K562 (cell line): Measurements from ENCODE around the gene NOLC1. TPM values are rescaled to one million over a fixed set of nuclear protein-coding genes. Genes with fewer than 3 reads are reported as not detected.

ENCODE experiments used
- ATAC-seq: fragments of 200-7000 bp; cut with Tn5 transposase; 3 replicates; pipeline ENCODE4 v1.9.1; 2020; ENCODE audit warnings: moderate library complexity
- BruUV-seq: library from RNA; stranded (reverse); fragments of 400-500 nt; replicated peaks from 2 replicates; lab custom pipeline; 2021; lab: Mats Ljungman, UMichigan
- CTCF ChIA-PET: fragments of 300-600 bp; formaldehyde crosslinking; extraction: SDS; loops from one replicate; lab custom pipeline; 2021; ENCODE audit warnings: low intra/inter-chr PET ratio; lab: Yijun Ruan, JAX
- POLR2A ChIA-PET: fragments of 300-600, 350-650 bp; sonication (Branson Sonifier 250); formaldehyde crosslinking; extraction: SDS; loops from one replicate; lab custom pipeline; 2021; ENCODE audit warnings: antibody characterized with exemption, inconsistent platforms; lab: Yijun Ruan, JAX
- DNase-seq, 4 experiments: peaks; one replicate each; pipeline versions ENCODE4 v3.0.0 to v3.0.0-alpha.2; 2011 to 2018; ENCODE audit warnings: low spot score in 3 of 4, mixed read lengths in 3 of 4; ENCODE audit errors: extremely low read depth in 1 of 4
- FAIRE-seq: peaks from 2 replicates; lab custom pipeline; 2011; peaks lifted over from hg19 to GRCh38; lab: Jason Lieb, UNC
- H2AFZ ChIP-seq: 2 replicates; pipeline ENCODE4 v1.6.0; 2011; ENCODE audit warnings: low read depth, low read length, control low read depth, inconsistent platforms
- H3K27ac ChIP-seq: fragments of 200-600 bp; 3 replicates; pipeline ENCODE4 v1.8.0; 2011; ENCODE audit warnings: low read depth, mild to moderate bottlenecking, control low read depth, inconsistent platforms, low read length, moderate library complexity, mixed read lengths; ENCODE audit errors: extremely low read depth
- H3K27me3 ChIP-seq, 2 experiments: fragments of 300-600 bp in 1 of 2; 2 replicates in 1 of 2; 3 replicates in 1 of 2; pipeline versions ENCODE4 v1.6.0 to v1.8.0; 2011; ENCODE audit warnings: inconsistent platforms in 2 of 2, low read length in 2 of 2, mild to moderate bottlenecking in 1 of 2, mixed read lengths in 1 of 2, moderate library complexity in 1 of 2; ENCODE audit not compliant: control insufficient read depth in 2 of 2, insufficient read depth in 2 of 2
- H3K36me3 ChIP-seq: fragments of 300-600 bp; 3 replicates; pipeline ENCODE4 v1.8.0; 2011; ENCODE audit warnings: mild to moderate bottlenecking, low read length, inconsistent platforms; ENCODE audit not compliant: control insufficient read depth, insufficient read depth
- H3K4me1 ChIP-seq, 2 experiments: fragments of 200-600 bp in 1 of 2; replicated peaks in 1 of 2; 2 replicates in 1 of 2; 3 replicates in 1 of 2; pipeline versions ENCODE4 v1.5.1 to v1.8.0; 2011; ENCODE audit warnings: inconsistent platforms in 2 of 2, low read length in 2 of 2, mild to moderate bottlenecking in 1 of 2, mixed read lengths in 1 of 2, moderate library complexity in 1 of 2; ENCODE audit not compliant: control insufficient read depth in 2 of 2, insufficient read depth in 2 of 2
- H3K4me2 ChIP-seq: 2 replicates; pipeline ENCODE4 v1.6.1; 2011; ENCODE audit warnings: low read length, control low read depth, inconsistent platforms, mixed read lengths; ENCODE audit not compliant: insufficient read depth
- H3K4me3 ChIP-seq: fragments of 200-600 bp; sonication (generic), shearing (Covaris generic); 2 replicates; pipeline ENCODE4 v1.5.1; 2016; ENCODE audit warnings: control low read depth, inconsistent platforms
- H3K79me2 ChIP-seq: fragments of 200-600 bp; 3 replicates; pipeline ENCODE4 v1.8.0; 2011; ENCODE audit warnings: low read length, inconsistent platforms; ENCODE audit not compliant: control insufficient read depth, insufficient read depth
- H3K9ac ChIP-seq, 2 experiments: 2 replicates each; pipeline versions ENCODE4 v1.6.0 to v1.6.1; 2011; ENCODE audit warnings: low read depth in 2 of 2, low read length in 2 of 2, control low read depth in 1 of 2, inconsistent platforms in 1 of 2, mild to moderate bottlenecking in 1 of 2, mixed read lengths in 1 of 2; ENCODE audit not compliant: insufficient read depth in 1 of 2
- H3K9me1 ChIP-seq: one replicate; pipeline ENCODE4 v1.6.0; 2011; ENCODE audit warnings: inconsistent platforms, mild to moderate bottlenecking, low read length, moderate library complexity; ENCODE audit not compliant: control insufficient read depth, insufficient read depth
- H3K9me3 ChIP-seq: replicated peaks from 2 replicates; pipeline ENCODE4 v1.5.1; 2011; ENCODE audit warnings: low read depth, low read length, inconsistent platforms; ENCODE audit not compliant: control insufficient read depth, insufficient read depth
- H4K20me1 ChIP-seq: replicated peaks from 2 replicates; pipeline ENCODE4 v1.6.1; 2011; ENCODE audit warnings: low read length, inconsistent platforms, mixed read lengths; ENCODE audit not compliant: control insufficient read depth, insufficient read depth
- FOXA1 ChIP-seq: fragments of 450-650 bp; IDR thresholded peaks from 2 replicates; pipeline ENCODE4 v1.6.1; 2016; ENCODE audit warnings: mild to moderate bottlenecking, borderline replicate concordance
- KAT8 ChIP-seq: fragments of 450-650 bp; IDR thresholded peaks from 2 replicates; pipeline ENCODE4 v1.6.1; 2016; ENCODE audit warnings: low read depth, mild to moderate bottlenecking
- MIER1 ChIP-seq: fragments of 450-650 bp; IDR thresholded peaks from 2 replicates; pipeline ENCODE4 v1.6.1; 2016; ENCODE audit warnings: antibody characterized with exemption, mild to moderate bottlenecking, low read depth
- MXI1 ChIP-seq: IDR thresholded peaks from 2 replicates; pipeline ENCODE4 v1.6.1; 2011; ENCODE audit warnings: low read depth, mild to moderate bottlenecking, improper control_type of control experiment, low read length
- POLR2AphosphoS5 ChIP-seq: IDR thresholded peaks from 2 replicates; pipeline ENCODE4 v1.6.1; 2011; ENCODE audit warnings: mild to moderate bottlenecking, low read depth, low read length, moderate library complexity; ENCODE audit not compliant: control insufficient read depth, insufficient read depth
- POLR2G ChIP-seq: fragments of 200-400 bp; formaldehyde crosslinking; IDR thresholded peaks from 2 replicates; pipeline ENCODE4 v1.6.1; 2017; ENCODE audit warnings: low read depth, mild to moderate bottlenecking, antibody characterized with exemption, low read length, moderate library complexity
- RBFOX2 ChIP-seq: fragments of 200-400 bp; formaldehyde crosslinking; IDR thresholded peaks from 2 replicates; pipeline ENCODE4 v1.6.1; 2017; ENCODE audit warnings: low read depth, mild to moderate bottlenecking, low read length, moderate library complexity
- SUPT5H ChIP-seq: fragments of 450-650 bp; IDR thresholded peaks from 2 replicates; pipeline ENCODE4 v1.6.1; 2016
- ZBTB8A ChIP-seq: fragments of 450-650 bp; IDR thresholded peaks from 2 replicates; pipeline ENCODE4 v1.6.1; 2018; ENCODE audit warnings: mild to moderate bottlenecking, moderate library complexity; ENCODE audit not compliant: partially characterized antibody
- ZNF586 ChIP-seq: fragments of 450-650 bp; formaldehyde crosslinking; conservative IDR thresholded peaks from 2 replicates; pipeline ENCODE4 v1.4.0; 2020; ENCODE audit warnings: mild to moderate bottlenecking, moderate library complexity
- WGBS: fragments of 100-300 bp; shearing (Covaris generic); methylation state at CpG from one replicate; pipeline ENCODE4 v1.1.6; 2016; ENCODE audit warnings: low coverage, mixed read lengths; ENCODE audit not compliant: insufficient coverage; ENCODE audit errors: missing lambda C conversion rate; 5-methylcytosine and 5-hydroxymethylcytosine counted together
- in situ Hi-C: fragments of 300-500 bp; cut with MboI; formaldehyde crosslinking; loops from 4 replicates; pipeline ENCODE4 v1.15.0; 2018; ENCODE audit warnings: inconsistent platforms, mixed read lengths
- intact Hi-C: fragments of 100-400 bp; cut with micrococcal nuclease; formaldehyde crosslinking; loops from 2 replicates; pipeline ENCODE4 v1.14.2; 2022
- polyA plus RNA-seq, 8 experiments: library from polyadenylated mRNA; depleted of rRNA in 4 of 8; stranded (reverse) in 5 of 8; unstranded in 3 of 8; fragments of >200 nt; fragmentation: Nextera tagmentation in 2 of 8; fragmentation: Illumina TruSeq in 1 of 8; extraction: Ambion mirVana in 2 of 8; extraction: Trizol in 1 of 8; gene quantifications; 2 replicates each; pipeline versions ENCODE4 v1.2.1 to v1.2.3, GENCODE V29; 2011 to 2014; ENCODE audit warnings: inconsistent platforms in 1 of 8, missing spikeins in 1 of 8
- total RNA-seq, 7 experiments: library from RNA; depleted of rRNA in 6 of 7; stranded (reverse); fragments of >200 nt in 6 of 7; fragmentation: Illumina TruSeq in 2 of 7; extraction: Trizol in 2 of 7; gene quantifications; 2 replicates each; pipeline versions ENCODE4 v1.2.1 to v1.2.3, GENCODE V29; 2011 to 2021; ENCODE audit warnings: low replicate concordance in 1 of 7
- TF ChIP-seq, protein P1 (sequence below): fragments of 250-450 bp; sonication (Bioruptor Pico); IDR thresholded peaks from 2 replicates; pipeline ENCODE4 v1.8.0; 2022; ENCODE audit warnings: inconsistent platforms, mild to moderate bottlenecking, moderate library complexity, borderline replicate concordance
- TF ChIP-seq, protein P2 (sequence below): sonication (generic); formaldehyde crosslinking; IDR thresholded peaks from 2 replicates; pipeline ENCODE4 v1.8.1; 2023; ENCODE audit warnings: missing genetic modification reagents, mild to moderate bottlenecking, borderline replicate concordance
- TF ChIP-seq, protein P3 (sequence below): fragments of 250-450 bp; sonication (Bioruptor Pico); IDR thresholded peaks from 2 replicates; pipeline ENCODE4 v1.8.0; 2022; ENCODE audit warnings: moderate library complexity, mild to moderate bottlenecking, inconsistent platforms

Gene NOLC1
- total and polyA plus RNA-seq, 9 of the 15 experiments (the other 6 are each of a cell fraction or from before 2014, with no cell fraction given): 102 to 310 (median 165) TPM

DNA sequence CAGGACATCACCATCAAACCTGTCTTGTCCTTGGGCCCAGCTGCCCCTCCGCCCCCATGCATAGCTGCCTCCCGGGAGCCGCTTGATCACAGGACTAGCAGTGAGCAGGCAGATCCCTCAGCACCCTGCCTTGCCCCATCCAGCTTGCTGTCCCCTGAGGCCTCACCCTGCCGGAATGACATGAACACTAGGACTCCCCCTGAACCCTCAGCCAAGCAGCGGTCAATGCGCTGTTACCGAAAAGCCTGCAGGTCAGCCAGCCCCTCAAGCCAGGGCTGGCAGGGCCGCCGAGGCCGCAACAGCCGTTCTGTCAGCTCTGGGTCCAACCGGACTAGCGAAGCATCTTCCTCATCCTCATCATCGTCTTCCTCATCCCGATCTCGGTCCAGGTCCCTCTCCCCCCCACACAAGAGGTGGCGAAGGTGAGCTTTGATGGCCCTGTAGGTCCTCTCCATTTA lies 5.2 kb upstream of the NOLC1 start:
- ChIA-PET POLR2A (interaction anchor here (0.6 to 9.9 kb wide), 2 partner anchors 9 to 227 kb away, joined by 3 to 92 read pairs; no protein-coding TSS in a partner anchor), CTCF (no interaction called here)
- Histone ChIP-seq H3K36me3 (peaks cover 83% of the 10 kb centered on the region), H4K20me1 (no peaks in the 10 kb centered on the region), H3K4me3 (no peak overlapping the region), H3K79me2 (no peaks in the 10 kb centered on the region), H3K9me3 (no peaks in the 10 kb centered on the region), H3K27me3 (no peaks in the 10 kb centered on the region), H3K9ac (no peak overlapping the region), H3K4me1 (peaks cover 6 to 11% of the 10 kb centered on the region in 2 experiments; a peak in 3 of 5 replicates), H3K4me2 (no peak overlapping the region), H3K27ac (no peak overlapping the region), H2AFZ (no peak overlapping the region), H3K9me1 (no peaks in the 10 kb centered on the region)
- WGBS: 96% methylated on average over 10 of the region's 17 CpGs
- no TSS peak for BruUV-seq
- intact Hi-C loops (no loop called here), in situ Hi-C loops (no loop called here)
- FAIRE-seq: no peak
- ATAC-seq: no peak
- no peak for DNase-seq
- TF ChIP-seq ZBTB8A (no peak), MXI1 (no peak), ZNF586 (no peak), MIER1 (no peak), RBFOX2 (peak; percentile 45; the same call in 1 of the 2 replicates), FOXA1 (no peak), KAT8 (no peak), POLR2G (peak; percentile 53; the same call in 1 of the 2 replicates), POLR2AphosphoS5 (peak; percentile 29; the same call in 1 of the 2 replicates), SUPT5H (peak; percentile 43; the same call in 1 of the 2 replicates)
- TF ChIP-seq, protein P1, sequence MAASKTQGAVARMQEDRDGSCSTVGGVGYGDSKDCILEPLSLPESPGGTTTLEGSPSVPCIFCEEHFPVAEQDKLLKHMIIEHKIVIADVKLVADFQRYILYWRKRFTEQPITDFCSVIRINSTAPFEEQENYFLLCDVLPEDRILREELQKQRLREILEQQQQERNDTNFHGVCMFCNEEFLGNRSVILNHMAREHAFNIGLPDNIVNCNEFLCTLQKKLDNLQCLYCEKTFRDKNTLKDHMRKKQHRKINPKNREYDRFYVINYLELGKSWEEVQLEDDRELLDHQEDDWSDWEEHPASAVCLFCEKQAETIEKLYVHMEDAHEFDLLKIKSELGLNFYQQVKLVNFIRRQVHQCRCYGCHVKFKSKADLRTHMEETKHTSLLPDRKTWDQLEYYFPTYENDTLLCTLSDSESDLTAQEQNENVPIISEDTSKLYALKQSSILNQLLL: no peak
- TF ChIP-seq, protein P2, sequence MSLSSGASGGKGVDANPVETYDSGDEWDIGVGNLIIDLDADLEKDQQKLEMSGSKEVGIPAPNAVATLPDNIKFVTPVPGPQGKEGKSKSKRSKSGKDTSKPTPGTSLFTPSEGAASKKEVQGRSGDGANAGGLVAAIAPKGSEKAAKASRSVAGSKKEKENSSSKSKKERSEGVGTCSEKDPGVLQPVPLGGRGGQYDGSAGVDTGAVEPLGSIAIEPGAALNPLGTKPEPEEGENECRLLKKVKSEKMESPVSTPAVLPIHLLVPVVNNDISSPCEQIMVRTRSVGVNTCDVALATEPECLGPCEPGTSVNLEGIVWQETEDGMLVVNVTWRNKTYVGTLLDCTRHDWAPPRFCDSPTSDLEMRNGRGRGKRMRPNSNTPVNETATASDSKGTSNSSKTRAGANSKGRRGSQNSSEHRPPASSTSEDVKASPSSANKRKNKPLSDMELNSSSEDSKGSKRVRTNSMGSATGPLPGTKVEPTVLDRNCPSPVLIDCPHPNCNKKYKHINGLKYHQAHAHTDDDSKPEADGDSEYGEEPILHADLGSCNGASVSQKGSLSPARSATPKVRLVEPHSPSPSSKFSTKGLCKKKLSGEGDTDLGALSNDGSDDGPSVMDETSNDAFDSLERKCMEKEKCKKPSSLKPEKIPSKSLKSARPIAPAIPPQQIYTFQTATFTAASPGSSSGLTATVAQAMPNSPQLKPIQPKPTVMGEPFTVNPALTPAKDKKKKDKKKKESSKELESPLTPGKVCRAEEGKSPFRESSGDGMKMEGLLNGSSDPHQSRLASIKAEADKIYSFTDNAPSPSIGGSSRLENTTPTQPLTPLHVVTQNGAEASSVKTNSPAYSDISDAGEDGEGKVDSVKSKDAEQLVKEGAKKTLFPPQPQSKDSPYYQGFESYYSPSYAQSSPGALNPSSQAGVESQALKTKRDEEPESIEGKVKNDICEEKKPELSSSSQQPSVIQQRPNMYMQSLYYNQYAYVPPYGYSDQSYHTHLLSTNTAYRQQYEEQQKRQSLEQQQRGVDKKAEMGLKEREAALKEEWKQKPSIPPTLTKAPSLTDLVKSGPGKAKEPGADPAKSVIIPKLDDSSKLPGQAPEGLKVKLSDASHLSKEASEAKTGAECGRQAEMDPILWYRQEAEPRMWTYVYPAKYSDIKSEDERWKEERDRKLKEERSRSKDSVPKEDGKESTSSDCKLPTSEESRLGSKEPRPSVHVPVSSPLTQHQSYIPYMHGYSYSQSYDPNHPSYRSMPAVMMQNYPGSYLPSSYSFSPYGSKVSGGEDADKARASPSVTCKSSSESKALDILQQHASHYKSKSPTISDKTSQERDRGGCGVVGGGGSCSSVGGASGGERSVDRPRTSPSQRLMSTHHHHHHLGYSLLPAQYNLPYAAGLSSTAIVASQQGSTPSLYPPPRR (CRISPR knock-in tag): no peak
- TF ChIP-seq, protein P3, sequence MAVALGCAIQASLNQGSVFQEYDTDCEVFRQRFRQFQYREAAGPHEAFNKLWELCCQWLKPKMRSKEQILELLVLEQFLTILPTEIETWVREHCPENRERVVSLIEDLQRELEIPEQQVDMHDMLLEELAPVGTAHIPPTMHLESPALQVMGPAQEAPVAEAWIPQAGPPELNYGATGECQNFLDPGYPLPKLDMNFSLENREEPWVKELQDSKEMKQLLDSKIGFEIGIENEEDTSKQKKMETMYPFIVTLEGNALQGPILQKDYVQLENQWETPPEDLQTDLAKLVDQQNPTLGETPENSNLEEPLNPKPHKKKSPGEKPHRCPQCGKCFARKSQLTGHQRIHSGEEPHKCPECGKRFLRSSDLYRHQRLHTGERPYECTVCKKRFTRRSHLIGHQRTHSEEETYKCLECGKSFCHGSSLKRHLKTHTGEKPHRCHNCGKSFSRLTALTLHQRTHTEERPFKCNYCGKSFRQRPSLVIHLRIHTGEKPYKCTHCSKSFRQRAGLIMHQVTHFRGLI (CRISPR knock-in tag): no peak
